BLaER1 treated with 17β-estradiol and CSF1 and Interleukin-3, amounts not matched to agents 10 nM and 100 nM (cell line): ENCODE data around the gene PROP1.

Experiments
- H3K27ac ChIP-seq, 11 experiments: shearing (Covaris generic); formaldehyde crosslinking; 2 replicates each; pipeline ENCODE4 v1.8.1; 2022
- H3K27me3 ChIP-seq, 11 experiments: shearing (Covaris generic); formaldehyde crosslinking; 2 replicates each; pipeline ENCODE4 v1.8.1; 2022
- H3K36me3 ChIP-seq, 11 experiments: shearing (Covaris generic); formaldehyde crosslinking; 2 replicates each; pipeline ENCODE4 v1.8.1; 2022
- H3K4me1 ChIP-seq, 10 experiments: shearing (Covaris generic); formaldehyde crosslinking; 2 replicates each; pipeline ENCODE4 v1.8.1; 2022
- H3K4me2 ChIP-seq, 11 experiments: shearing (Covaris generic); formaldehyde crosslinking; 2 replicates each; pipeline ENCODE4 v1.8.1; 2022
- H3K4me3 ChIP-seq, 10 experiments: shearing (Covaris generic); formaldehyde crosslinking; 2 replicates each; pipeline ENCODE4 v1.8.1; 2022
- H3K9ac ChIP-seq, 11 experiments: shearing (Covaris generic); formaldehyde crosslinking; 2 replicates each; pipeline ENCODE4 v1.8.1; 2022
- H3K9me3 ChIP-seq, 11 experiments: shearing (Covaris generic); formaldehyde crosslinking; replicated peaks in 1 of 11; 2 replicates each; pipeline ENCODE4 v1.8.1; 2022
- H4K20me1 ChIP-seq, 11 experiments: shearing (Covaris generic); formaldehyde crosslinking; 2 replicates each; pipeline ENCODE4 v1.8.1; 2022
- Cebpa-rat ChIP-seq, 11 experiments: shearing (Covaris generic); IDR thresholded peaks; 2 replicates each; pipeline ENCODE4 v1.8.1; 2022

The PROP1 gene

GRCh38 chr5:177968661-177969211 lies 27.3 kb downstream of the PROP1 start:
- Histone ChIP-seq H3K4me1 (peaks cover 0 to 7% (median 0%) of the 10 kb centered on the region in 10 experiments; a peak in 6 of 20 replicates), H3K9ac (no peak overlapping the region), H3K4me3 (no peak overlapping the region), H4K20me1 (no peaks in the 10 kb centered on the region), H3K36me3 (no peaks in the 10 kb centered on the region), H3K27ac (no peak overlapping the region), H3K9me3 (peaks cover 0 to 3% (median 0%) of the 10 kb centered on the region in 11 experiments; a peak in 1 of 22 replicates), H3K4me2 (peak overlapping the region in 7 of 11 experiments; percentile 9 to 48 (median 29); a peak in 12 of 22 replicates), H3K27me3 (no peaks in the 10 kb centered on the region)
- no peak for TF ChIP-seq Cebpa-rat (IDR thresholded peaks at IDR 0.05)

GRCh38 chr5:177967221-177967887 lies 28.7 kb downstream of the PROP1 start:
- no peaks in the 10 kb centered on the region for H3K27me3 ChIP-seq
- peaks cover 0 to 7% (median 0%) of the 10 kb centered on the region in 10 experiments; a peak in 6 of 20 replicates for H3K4me1 ChIP-seq
- no peak overlapping the region for H3K4me2 ChIP-seq
- no peak overlapping the region for H3K9ac ChIP-seq
- H3K9me3 ChIP-seq = peaks cover 0 to 3% (median 0%) of the 10 kb centered on the region in 11 experiments; a peak in 1 of 22 replicates
- TF ChIP-seq Cebpa-rat (IDR thresholded peaks at IDR 0.05) = no peak
- H4K20me1 ChIP-seq = no peaks in the 10 kb centered on the region
- H3K36me3 ChIP-seq = no peaks in the 10 kb centered on the region
- no peak overlapping the region for H3K27ac ChIP-seq
- no peak overlapping the region for H3K4me3 ChIP-seq

GRCh38 chr5:177966839-177967166 lies 29.2 kb downstream of the PROP1 start:
- H3K4me1 ChIP-seq = peaks cover 0 to 7% (median 0%) of the 10 kb centered on the region in 10 experiments; a peak in 6 of 20 replicates
- H3K9me3 ChIP-seq = peaks cover 0 to 3% (median 0%) of the 10 kb centered on the region in 11 experiments; a peak in 1 of 22 replicates
- TF ChIP-seq Cebpa-rat (IDR thresholded peaks at IDR 0.05) = no peak
- no peak overlapping the region for H3K9ac ChIP-seq
- H3K4me2 ChIP-seq = no peak overlapping the region
- no peak overlapping the region for H3K27ac ChIP-seq
- no peaks in the 10 kb centered on the region for H3K27me3 ChIP-seq
- H3K4me3 ChIP-seq = no peak overlapping the region
- no peaks in the 10 kb centered on the region for H3K36me3 ChIP-seq
- no peaks in the 10 kb centered on the region for H4K20me1 ChIP-seq

- Histone ChIP-seq H3K4me2 (no peak overlapping the region), H3K9ac (no peak overlapping the region), H3K4me1 (peaks cover 0 to 7% (median 0%) of the 10 kb centered on the region in 10 experiments; a peak in 6 of 20 replicates), H3K27me3 (no peaks in the 10 kb centered on the region), H3K36me3 (no peaks in the 10 kb centered on the region), H3K9me3 (peaks cover under 1 to 7% (median 3%) of the 10 kb centered on the region in 11 experiments; a peak in 19 of 22 replicates), H3K4me3 (no peak overlapping the region), H3K27ac (no peak overlapping the region), H4K20me1 (no peaks in the 10 kb centered on the region)
- no peak for TF ChIP-seq Cebpa-rat (IDR thresholded peaks at IDR 0.05)
These were observed 29.8 kb downstream of the PROP1 start for GRCh38 chr5:177966009-177966838.

GRCh38 chr5:177964471-177964870 lies 31.6 kb downstream of the PROP1 start:
- H3K27me3 ChIP-seq = no peaks in the 10 kb centered on the region
- no peak overlapping the region for H3K27ac ChIP-seq
- no peak for TF ChIP-seq Cebpa-rat (IDR thresholded peaks at IDR 0.05)
- H3K36me3 ChIP-seq = peaks cover 0 to 6% (median 0%) of the 10 kb centered on the region in 11 experiments; a peak in 1 of 22 replicates
- H3K4me2 ChIP-seq = no peak overlapping the region
- H3K4me1 ChIP-seq = peaks cover 0 to 7% (median 0%) of the 10 kb centered on the region in 10 experiments; a peak in 6 of 20 replicates
- peaks cover 10 to 16% (median 13%) of the 10 kb centered on the region in 11 experiments; a peak in 20 of 22 replicates for H3K9me3 ChIP-seq
- H4K20me1 ChIP-seq = no peaks in the 10 kb centered on the region
- H3K9ac ChIP-seq = no peak overlapping the region
- H3K4me3 ChIP-seq = no peak overlapping the region

GRCh38 chr5:177963966-177964365 lies 32.1 kb downstream of the PROP1 start:
- Histone ChIP-seq H4K20me1 (no peaks in the 10 kb centered on the region), H3K9me3 (peaks cover 10 to 16% (median 13%) of the 10 kb centered on the region in 11 experiments; a peak in 20 of 22 replicates), H3K9ac (no peak overlapping the region), H3K27me3 (no peaks in the 10 kb centered on the region), H3K4me2 (no peak overlapping the region), H3K27ac (no peak overlapping the region), H3K4me3 (no peak overlapping the region), H3K36me3 (peaks cover 0 to 6% (median 0%) of the 10 kb centered on the region in 11 experiments; a peak in 1 of 22 replicates), H3K4me1 (peaks cover 0 to 7% (median 0%) of the 10 kb centered on the region in 10 experiments; a peak in 6 of 20 replicates)
- TF ChIP-seq Cebpa-rat (IDR thresholded peaks at IDR 0.05) = no peak

- Histone ChIP-seq H3K9me3 (peaks cover 10 to 16% (median 13%) of the 10 kb centered on the region in 11 experiments; a peak in 20 of 22 replicates), H3K4me1 (peaks cover 0 to 8% (median 0%) of the 10 kb centered on the region in 10 experiments; a peak in 7 of 20 replicates), H3K4me3 (no peak overlapping the region), H3K4me2 (no peak overlapping the region), H3K27ac (no peak overlapping the region), H4K20me1 (no peaks in the 10 kb centered on the region), H3K36me3 (peaks cover 0 to 11% (median 0%) of the 10 kb centered on the region in 11 experiments; a peak in 2 of 22 replicates), H3K9ac (no peak overlapping the region), H3K27me3 (no peaks in the 10 kb centered on the region)
- no peak for TF ChIP-seq Cebpa-rat (IDR thresholded peaks at IDR 0.05)
These were observed 36.7 kb downstream of the PROP1 start for GRCh38 chr5:177959315-177959714.

GRCh38 chr5:177958696-177959095 lies 37.3 kb downstream of the PROP1 start:
- H3K27me3 ChIP-seq = no peaks in the 10 kb centered on the region
- no peak overlapping the region for H3K4me3 ChIP-seq
- H4K20me1 ChIP-seq = no peaks in the 10 kb centered on the region
- H3K4me1 ChIP-seq = peaks cover 0 to 8% (median 0%) of the 10 kb centered on the region in 10 experiments; a peak in 7 of 20 replicates
- peaks cover 0 to 11% (median 0%) of the 10 kb centered on the region in 11 experiments; a peak in 2 of 22 replicates for H3K36me3 ChIP-seq
- H3K9me3 ChIP-seq = peaks cover 10 to 16% (median 13%) of the 10 kb centered on the region in 11 experiments; a peak in 20 of 22 replicates
- TF ChIP-seq Cebpa-rat (IDR thresholded peaks at IDR 0.05) = no peak
- H3K27ac ChIP-seq = no peak overlapping the region
- H3K9ac ChIP-seq = no peak overlapping the region
- peak overlapping the region in 6 of 11 experiments; percentile 5 to 31 (median 14); a peak in 4 of 22 replicates for H3K4me2 ChIP-seq
